ENCODE measurements around the gene SEC22B.
"Not testable (repeated sequence)": the region's sequence is repeated elsewhere in the genome, so short reads cannot be mapped to it uniquely, and the experiment has no call there.

SEC22B gene

DNA sequence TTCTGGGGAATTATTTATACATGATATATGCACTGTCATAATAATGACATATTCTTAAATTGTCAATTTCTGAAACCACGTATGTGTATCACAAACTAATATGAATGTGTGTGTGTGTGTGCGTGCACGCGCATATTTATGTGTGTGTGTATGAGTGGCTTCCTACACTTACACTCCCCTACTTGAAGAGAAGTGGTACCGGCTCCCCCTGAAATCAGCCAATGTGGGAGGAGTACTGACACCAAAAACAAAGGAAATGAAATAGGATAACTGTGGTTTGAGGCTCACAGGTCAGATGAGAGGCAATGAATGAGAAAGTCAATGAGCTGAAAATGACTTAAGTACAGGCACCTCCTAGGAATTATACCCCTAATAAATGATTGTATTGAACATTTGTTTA lies 64.1 kb downstream of the SEC22B start:
- not testable (repeated sequence) for DNase-seq

DNA sequence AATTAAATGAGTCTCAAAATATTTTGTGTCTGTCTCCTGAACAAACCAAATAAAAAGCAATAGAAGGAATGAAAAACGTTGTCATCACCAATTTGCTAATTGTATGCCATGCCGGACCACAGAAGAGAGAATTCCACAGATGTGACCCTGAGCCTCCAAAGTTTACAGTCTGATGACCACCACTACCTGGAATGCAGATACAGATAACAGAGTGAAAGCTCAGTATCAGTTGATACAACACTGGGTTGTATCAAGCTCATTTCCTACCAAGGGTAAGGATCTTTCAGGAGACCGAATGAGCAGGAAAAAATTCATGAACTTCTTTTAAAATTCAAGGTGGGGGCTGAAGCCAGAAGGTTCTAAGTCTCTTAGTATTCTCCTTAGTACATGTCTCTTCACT lies 64.5 kb downstream of the SEC22B start:
- DNase-seq = not testable (repeated sequence)

DNA sequence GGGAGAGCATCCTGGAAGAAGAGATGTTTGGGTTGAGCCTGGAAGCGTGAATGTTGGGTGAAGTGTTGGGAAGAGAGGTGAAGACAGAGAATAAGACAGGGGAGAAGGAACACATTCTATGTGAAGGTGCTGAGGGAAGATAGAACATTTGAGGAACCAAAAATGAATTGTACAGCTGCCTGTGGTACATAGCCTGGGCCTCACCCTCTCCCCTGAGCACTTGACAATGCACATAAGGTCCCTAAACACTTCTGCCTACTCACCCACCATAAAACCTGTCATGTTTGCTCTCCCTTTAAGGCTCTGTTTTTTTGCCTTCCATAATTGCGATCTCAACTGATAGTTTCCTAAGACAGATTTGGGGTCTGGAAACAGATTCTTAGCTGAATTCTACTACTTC lies 65.3 kb downstream of the SEC22B start:
- not testable (repeated sequence) for DNase-seq

DNA sequence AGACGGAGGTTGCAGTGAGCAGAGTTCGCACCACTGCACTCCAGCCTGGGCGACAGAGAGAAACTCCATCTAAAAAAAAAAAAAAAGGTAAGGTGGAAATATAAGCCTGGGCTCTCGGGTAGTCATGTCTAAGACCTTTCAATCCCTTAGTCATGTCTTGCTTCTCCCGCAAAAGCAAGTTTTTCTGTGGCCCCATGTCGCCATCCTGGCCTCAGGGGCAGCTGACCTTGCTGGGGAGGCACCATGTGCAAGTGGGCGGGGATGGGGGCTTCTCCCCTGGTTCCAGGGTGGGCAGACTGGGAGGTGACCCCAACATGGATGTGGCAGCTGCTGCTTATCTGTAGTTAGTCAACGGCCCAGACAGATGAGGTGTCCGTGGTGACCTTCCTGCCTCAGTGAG lies 66.7 kb downstream of the SEC22B start:
- not testable (repeated sequence) for DNase-seq

DNA sequence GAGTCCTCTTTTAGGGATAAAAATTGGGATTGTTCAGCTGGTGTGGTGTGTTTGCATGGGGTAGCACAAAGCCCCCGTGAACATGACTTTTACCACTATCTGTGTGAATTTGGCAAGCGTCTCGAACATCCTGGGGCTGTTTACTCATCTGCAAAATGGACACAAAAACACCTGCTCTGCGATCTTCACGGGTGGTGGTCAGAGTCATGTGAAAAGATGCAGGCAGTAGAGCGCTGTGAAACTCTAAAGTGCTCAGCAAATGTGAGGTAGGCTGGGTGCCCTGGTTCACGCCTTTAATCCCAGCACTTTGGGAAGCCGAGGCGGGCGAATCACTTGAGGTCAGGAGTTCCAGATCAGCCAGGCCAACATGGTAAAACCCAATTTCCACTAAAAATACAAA lies 67.1 kb downstream of the SEC22B start:
- DNase-seq = not testable (repeated sequence)

DNA sequence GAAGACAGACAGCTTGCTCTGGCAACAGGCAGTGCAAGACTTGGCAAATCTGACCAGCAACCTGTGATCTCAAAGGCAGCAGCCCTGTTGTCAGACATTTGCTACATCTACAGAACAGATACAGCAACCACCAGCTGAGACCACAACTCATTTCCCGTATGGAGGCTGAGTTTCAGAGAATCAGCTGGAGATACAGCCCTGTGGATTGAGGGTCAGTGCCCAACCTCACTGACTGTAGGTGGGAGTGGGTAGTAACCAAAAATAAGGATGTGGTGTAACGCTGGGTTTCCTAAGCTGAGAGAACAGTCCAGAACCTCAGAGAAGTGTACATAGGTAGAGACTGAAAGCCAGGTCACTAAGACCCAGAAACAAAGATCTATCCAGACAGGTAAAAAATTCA lies 71.0 kb downstream of the SEC22B start:
- not testable (repeated sequence) for DNase-seq

DNA sequence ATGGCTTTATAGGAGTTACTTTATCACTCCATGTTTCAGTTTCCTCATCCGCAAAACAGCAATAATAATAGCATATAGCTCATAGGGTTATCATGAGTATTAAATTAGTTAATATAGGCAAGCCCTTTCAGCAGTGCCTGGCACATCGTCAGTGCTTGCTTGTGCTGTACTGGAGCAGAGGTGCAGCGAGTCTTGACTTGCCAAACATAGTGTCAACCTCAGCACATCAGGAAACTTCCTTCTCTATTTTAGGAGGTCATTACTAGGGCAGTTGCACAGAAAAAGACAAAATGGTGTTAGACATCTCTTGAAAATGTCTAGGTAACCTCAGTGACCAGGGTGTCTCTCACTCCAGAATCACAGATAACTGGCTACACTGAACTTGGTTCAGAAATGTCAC lies 72.6 kb downstream of the SEC22B start:
- DNase-seq = not testable (repeated sequence)

DNA sequence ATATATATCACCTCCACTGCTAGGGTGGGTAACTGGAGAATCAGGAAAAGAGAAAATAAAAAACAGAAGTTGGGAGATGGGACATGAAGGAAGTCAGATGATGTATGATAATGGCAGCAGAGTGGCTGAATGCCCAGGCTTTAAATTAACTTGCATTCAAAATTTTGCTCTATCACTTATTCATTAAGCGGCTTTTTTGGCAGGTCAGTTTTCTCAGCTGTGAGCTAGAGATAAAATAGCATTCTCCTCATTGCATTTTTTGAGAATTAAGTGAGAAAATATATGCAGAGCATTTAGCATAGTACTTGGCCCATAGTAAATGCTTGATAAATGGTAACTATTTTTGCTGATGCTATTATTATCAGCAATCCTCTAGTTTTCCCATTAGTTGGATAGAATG lies 74.7 kb downstream of the SEC22B start:
- not testable (repeated sequence) for DNase-seq

All from stimulated activated CD4-positive, alpha-beta T cell treated with anti-CD3 and anti-CD28 coated beads, Interleukin-4, amount 100 ng/mL, for 24 hours (primary cell).